Measurements from ENCODE around the gene BTNL8.

Gene BTNL8

DNA sequence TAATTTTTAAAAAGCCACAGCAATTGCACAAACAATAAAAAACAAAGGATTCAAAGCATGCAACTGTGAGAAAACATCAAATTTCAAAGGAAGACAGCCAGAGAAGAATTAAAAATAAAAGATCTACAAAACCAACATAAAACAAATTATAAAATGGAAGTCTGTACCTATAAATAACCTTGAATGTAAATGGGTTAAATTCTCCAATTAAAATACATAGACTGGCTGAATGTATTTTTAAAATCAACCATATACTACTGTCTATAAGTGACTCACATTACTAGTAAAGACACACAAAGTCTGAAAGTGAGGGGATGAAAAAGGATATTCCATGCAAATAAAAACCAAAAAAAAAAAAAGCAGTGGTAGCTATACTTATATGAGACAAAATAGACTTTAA is 33.7 kb downstream of the BTNL8 start:
- no peak for TF ChIP-seq ZFX (IDR thresholded peaks at IDR 0.05; ENCODE audit: borderline replicate concordance)
- TF ChIP-seq, protein P1, sequence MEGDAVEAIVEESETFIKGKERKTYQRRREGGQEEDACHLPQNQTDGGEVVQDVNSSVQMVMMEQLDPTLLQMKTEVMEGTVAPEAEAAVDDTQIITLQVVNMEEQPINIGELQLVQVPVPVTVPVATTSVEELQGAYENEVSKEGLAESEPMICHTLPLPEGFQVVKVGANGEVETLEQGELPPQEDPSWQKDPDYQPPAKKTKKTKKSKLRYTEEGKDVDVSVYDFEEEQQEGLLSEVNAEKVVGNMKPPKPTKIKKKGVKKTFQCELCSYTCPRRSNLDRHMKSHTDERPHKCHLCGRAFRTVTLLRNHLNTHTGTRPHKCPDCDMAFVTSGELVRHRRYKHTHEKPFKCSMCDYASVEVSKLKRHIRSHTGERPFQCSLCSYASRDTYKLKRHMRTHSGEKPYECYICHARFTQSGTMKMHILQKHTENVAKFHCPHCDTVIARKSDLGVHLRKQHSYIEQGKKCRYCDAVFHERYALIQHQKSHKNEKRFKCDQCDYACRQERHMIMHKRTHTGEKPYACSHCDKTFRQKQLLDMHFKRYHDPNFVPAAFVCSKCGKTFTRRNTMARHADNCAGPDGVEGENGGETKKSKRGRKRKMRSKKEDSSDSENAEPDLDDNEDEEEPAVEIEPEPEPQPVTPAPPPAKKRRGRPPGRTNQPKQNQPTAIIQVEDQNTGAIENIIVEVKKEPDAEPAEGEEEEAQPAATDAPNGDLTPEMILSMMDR (IDR thresholded peaks at IDR 0.05), result no peak
- no peak overlapping the region for H3K27ac ChIP-seq

GRCh38 chr5:180935203-180935602 is 36.2 kb downstream of the BTNL8 start:
- no peak for TF ChIP-seq ZFX (IDR thresholded peaks at IDR 0.05; ENCODE audit: borderline replicate concordance)
- TF ChIP-seq, protein P1 (IDR thresholded peaks at IDR 0.05), result no peak
- H3K27ac ChIP-seq, result no peak overlapping the region

GRCh38 chr5:180938294-180938693 is 39.3 kb downstream of the BTNL8 start:
- no peak for TF ChIP-seq ZFX (IDR thresholded peaks at IDR 0.05; ENCODE audit: borderline replicate concordance)
- TF ChIP-seq, protein P1 (IDR thresholded peaks at IDR 0.05), result no peak
- H3K27ac ChIP-seq, result no peak overlapping the region

- TF ChIP-seq, protein P1 (IDR thresholded peaks at IDR 0.05), result no peak
- no peak for TF ChIP-seq ZFX (IDR thresholded peaks at IDR 0.05; ENCODE audit: borderline replicate concordance)
- no peak overlapping the region for H3K27ac ChIP-seq
These were observed 51.5 kb downstream of the BTNL8 start for GRCh38 chr5:180950291-180950949.

- H3K27ac ChIP-seq, result no peak overlapping the region
- TF ChIP-seq ZFX (IDR thresholded peaks at IDR 0.05; ENCODE audit: borderline replicate concordance), result no peak
- TF ChIP-seq, protein P1 (IDR thresholded peaks at IDR 0.05), result no peak
These were observed 60.7 kb downstream of the BTNL8 start for GRCh38 chr5:180959661-180960060.

GRCh38 chr5:180960209-180960608 is 61.2 kb downstream of the BTNL8 start:
- TF ChIP-seq, protein P1 (IDR thresholded peaks at IDR 0.05), result no peak
- TF ChIP-seq ZFX (IDR thresholded peaks at IDR 0.05; ENCODE audit: borderline replicate concordance), result no peak
- no peak overlapping the region for H3K27ac ChIP-seq

DNA sequence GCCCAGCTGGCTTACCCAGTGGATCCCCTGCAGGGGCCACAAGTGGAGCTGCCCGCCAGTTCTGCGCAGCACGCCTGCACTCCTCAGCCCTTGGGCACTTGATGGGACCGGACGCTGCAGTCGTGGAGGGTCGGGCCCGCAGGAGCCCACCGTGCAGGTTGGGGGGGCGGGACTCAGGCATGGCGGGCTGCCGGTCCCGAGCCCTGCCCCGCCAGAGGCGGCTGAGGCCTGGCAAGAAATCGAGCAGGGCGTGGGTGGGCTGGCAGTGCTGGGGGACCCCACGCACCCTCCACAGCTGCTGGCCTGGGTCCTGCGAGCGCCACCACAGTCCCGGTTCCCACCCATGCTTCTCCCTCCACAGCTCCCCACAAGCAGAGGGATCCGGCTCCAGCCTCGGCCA is 70.4 kb downstream of the BTNL8 start:
- TF ChIP-seq ZFX (IDR thresholded peaks at IDR 0.05; ENCODE audit: borderline replicate concordance), result no peak
- TF ChIP-seq, protein P1 (IDR thresholded peaks at IDR 0.05), result no peak
- H3K27ac ChIP-seq, result no peak overlapping the region

Measured in 22Rv1 (cell line).